Right ventricle myocardium inferior (tissue), 1 donor: ENCODE data around the gene SUN5. TPM values are rescaled to one million over a fixed set of nuclear protein-coding genes. Genes with fewer than 3 reads are reported as not detected.

Experiments used
- ATAC-seq: fragments of 200-7000 bp; cut with Tn5 transposase; one replicate; pipeline ENCODE4 v1.9.1; 2020; ENCODE audit warnings: mild to moderate bottlenecking, moderate library complexity
- DNase-seq: peaks from one replicate; pipeline ENCODE4 v3.0.0; 2021; ENCODE audit errors: missing footprints
- intact Hi-C: fragments of 100-400 bp; cut with DNase I; formaldehyde crosslinking; loops from one replicate; pipeline ENCODE4 v1.11.0; 2022
- total RNA-seq: library from RNA; stranded (reverse); fragmentation: NEBNext Ultra II Directional; extraction: Animal tissue kit (Norgen Biotek cat#: 25700); gene quantifications from one replicate; pipeline ENCODE4 v1.2.1, GENCODE V29; 2021
- donor health status: DM: no; HTN: yes; CAD: no; lungs with severe emphysema.

Gene SUN5
- total RNA-seq, 1 donor from 2014 or later: not detected

DNA sequence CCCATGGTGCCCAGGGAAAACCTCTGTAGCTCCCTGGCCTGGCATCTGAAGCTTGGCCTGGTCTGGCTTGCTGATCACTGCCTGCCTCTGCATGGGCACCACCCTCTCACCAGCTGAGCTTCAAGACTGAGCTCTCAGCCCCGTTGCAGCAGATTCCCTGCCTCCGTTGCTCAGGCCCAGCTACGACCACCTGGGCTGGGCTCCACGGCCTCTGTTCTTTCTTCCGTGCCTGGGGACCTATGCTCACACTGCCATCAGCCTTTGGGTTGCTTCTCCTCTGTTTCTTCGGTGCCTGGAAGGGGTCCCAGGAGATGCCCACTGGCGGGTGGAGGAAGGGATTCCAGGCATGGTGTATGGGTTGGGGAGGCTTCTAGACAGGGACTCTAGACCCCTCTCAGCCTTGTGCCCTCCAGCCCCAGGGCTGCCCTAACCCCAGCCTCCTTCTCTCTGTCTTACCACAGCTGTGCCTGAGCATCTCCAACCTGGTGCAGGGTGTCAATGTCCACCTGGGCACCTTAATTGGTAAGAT lies 12.4 kb upstream of the SUN5 start:
- intact Hi-C loops: no loop called here
- DNase-seq: no peak
- no peak for ATAC-seq

GRCh38 chr20:33015700-33016580 lies 11.7 kb upstream of the SUN5 start:
- DNase-seq: no peak
- no peak for ATAC-seq
- intact Hi-C loops: no loop called here

GRCh38 chr20:33015114-33015484 lies 10.9 kb upstream of the SUN5 start:
- no peak for ATAC-seq
- DNase-seq: no peak
- intact Hi-C loops: no loop called here

DNA sequence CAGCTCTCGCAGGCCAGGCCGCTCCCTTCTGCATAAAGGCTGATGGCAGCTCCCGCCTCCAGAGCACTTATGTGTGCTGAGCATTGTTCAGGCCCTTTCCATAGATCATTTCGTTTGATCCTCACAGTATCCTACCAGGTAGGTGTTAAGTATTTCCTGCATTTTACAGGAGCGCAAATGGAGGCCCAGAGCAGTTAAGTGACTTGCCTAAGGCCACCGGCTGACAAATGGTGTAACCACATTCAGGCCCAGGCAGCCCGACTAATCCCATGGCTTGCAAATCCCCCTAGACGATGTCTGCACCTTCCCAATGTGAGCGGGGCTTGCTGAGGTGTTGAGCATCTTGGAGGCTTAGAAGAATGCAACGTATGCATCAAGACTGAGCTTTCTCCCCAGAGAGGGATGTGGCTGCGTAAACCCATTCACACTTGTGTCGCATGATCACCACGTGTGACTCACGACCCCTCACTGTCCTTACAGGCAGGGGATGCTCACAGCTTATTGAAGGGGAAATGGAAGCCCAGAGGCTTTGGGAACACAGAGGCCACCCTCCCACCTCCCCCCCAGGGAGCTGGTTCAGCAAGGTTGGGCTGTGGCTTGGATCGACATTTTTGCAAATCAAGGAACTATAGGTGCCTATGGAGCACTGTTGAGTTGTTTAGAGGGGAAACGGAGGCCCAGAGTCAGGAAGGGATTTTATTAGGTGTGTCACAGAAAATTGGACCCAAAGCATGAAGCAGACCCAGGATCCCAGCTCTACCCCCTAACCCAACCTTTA lies 10.3 kb upstream of the SUN5 start:
- no peak for ATAC-seq
- intact Hi-C loops: no loop called here
- no peak for DNase-seq

- no peak for DNase-seq
- no peak for ATAC-seq
- intact Hi-C loops: no loop called here
These were observed 9.6 kb upstream of the SUN5 start for GRCh38 chr20:33013701-33014326.

DNA sequence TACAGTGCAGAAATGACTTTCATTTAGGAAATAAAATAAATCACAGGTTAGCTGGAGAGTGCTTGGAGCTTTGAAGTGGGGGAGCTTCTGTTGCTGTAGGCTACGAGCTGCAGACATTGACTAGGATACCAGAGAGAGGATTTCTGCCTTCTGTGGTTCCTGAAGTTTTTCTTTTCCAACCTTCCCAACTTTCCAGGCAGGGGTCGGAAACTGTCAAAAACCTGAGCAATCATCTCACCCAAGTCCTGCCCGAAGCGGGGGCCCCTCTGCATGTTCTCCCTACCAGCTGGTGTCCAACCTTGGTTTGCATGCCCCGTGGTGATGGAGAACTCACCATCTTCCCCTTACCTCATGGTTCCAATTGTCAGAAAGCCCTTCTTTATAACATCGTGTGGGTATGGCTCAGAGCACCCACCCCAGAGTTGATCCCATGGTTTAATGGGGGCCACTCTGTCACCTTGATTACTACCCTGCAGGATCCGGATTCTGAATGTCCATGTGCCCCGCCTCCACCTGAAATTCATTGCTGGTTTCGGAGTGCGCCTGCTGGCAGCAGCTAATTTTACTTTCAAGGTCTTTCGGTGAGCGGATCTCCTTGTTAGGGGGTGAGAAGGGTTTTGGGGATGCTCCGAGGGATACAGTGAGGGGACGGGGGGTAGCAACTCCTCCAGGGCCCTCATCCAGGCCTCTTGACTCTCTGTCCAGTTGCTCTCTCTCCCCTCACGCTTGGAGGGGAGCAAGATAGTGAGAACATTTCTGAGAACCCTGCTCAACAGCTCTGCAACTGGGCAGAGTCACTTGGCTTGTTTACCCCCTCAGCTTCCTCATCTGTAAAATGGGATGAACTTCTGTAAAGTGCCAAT lies 8.3 kb upstream of the SUN5 start:
- intact Hi-C loops: no loop called here
- no peak for ATAC-seq
- no peak for DNase-seq

DNA sequence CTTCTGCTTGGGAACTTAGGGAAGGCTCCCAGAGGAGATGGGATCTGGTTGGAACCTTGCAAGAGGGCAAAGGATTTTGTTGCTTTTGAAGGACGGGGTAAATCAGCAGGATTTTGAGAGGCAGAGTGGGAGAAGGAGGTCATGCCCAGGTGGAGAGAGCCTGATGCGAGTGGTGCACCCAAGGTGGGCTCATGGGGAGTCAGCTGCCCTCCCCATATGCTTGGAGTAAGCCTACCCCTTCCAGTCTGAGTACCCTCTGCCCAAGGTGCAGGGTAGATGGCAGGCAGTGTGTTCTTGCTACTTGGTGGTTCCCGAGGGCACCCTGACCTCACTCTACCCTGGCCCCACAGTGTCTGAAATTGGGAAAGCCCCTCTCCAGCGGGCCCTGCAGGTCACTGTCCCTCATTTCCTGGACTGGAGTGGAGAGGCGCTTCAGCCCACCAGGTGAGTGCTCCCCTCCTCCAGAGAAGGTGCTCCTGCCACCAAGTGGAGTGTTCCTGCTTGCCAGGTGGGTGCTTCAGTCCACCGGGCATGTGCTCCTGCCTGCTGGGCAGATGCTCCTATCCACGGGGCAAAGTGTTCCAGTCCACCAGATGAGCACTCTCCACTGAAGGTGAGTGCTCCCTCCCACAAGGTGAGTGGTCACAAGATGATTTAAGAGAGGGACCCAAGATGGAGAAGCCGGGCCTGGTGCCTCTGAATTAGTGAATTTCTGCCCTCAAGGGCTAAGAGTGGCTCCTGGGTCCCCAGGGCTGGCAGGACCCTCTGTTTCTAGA lies 6.6 kb upstream of the SUN5 start:
- ATAC-seq (no peak), DNase-seq (no peak)
- intact Hi-C loops: no loop called here

GRCh38 chr20:33010133-33010504 lies 5.9 kb upstream of the SUN5 start:
- intact Hi-C loops: no loop called here
- DNase-seq: no peak

GRCh38 chr20:33009214-33010132 lies 5.2 kb upstream of the SUN5 start:
- intact Hi-C loops: no loop called here
- ATAC-seq: no peak

More at GRCh38 chr20:33010133-33010504, 5.9 kb upstream of the SUN5 start:
- no peak for ATAC-seq

DNA sequence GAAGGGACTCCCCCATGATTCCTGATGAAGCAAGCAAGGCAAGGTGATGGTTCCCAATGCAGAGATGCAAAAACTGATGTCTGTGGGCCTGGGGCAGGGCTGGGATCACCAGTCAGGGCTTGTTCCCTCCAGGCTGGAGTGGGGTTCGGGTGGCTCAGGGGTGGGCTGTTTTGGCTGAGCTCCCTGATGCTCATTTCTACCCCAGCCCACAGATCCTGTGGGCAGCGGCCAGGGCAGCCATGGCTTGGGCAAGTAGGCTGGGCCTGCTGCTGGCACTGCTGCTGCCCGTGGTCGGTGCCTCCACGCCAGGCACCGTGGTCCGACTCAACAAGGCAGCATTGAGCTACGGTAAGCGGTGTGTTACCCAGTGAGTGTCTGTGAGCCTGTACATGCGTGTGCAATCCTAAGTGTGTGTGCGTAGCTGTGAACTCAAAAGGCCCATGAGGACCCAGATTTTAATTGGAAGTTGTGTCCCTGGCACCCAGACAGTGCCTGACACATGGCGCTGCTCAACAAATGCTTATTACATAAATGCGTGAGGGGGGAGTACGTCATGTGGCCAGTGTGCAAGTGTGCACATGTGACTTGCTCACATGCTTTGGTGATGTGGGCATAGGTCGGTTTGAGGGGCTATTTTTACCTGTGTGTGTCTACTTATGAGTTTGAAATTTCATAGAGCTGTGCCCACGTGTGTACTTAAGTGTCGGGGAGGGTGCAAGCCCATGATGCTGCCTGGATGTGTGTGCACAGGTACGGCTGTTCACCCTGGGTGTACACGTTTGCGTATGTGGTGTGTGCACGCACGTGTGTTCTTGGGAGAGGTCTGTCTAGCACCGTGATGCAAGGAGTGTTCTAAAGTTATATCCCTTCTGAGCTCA lies 4.3 kb upstream of the SUN5 start:
- intact Hi-C loops: no loop called here
- no peak for ATAC-seq
- DNase-seq: no peak

More at GRCh38 chr20:33009214-33010132, 5.2 kb upstream of the SUN5 start:
- no peak for DNase-seq

DNA sequence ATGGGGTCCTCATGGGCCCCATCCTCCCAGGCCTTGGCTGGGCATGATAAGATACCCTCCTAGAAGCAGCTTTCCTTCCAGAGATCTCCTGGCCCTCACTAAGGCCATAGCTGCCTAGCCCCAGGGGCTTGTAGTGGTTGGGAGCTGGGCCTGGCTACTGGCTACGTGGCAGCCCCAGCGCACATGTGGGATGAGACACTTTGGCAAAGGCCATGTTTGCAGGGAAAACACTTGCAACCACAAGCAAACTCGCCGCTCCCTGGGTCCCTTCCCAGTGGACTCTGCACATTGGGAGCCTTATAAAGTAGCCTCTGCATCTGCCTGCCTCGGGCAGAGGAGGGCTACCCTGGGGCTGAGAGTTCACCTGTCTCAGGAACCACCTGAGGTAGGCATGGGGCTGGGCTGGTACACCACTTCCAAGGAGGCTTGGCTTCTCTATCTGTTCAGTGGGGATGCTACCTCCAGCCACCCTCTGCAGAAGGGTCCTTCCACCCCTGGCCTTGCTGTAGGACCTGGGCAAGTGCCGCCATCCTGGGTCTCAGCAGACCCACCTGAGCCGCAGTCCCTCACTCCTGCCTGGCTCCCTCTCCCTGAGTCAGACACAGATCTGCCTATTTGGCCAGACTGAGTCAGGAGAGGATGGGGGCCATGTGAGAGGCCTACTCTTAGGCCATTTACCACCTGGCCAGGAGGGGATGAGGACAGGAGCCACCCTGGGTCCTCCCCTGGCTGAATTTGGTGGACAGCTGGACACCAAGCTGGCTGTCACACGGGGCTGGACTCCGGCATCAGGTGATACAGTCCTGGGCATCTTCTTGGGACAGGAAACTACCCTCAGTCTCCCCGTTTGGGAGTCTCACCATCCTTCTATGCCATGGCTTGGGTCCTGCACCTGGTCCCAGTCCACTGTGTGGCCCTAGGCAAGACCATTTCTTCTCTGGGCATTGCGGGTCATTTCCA lies 3.4 kb upstream of the SUN5 start, which contains the start of gene BPIFB2:
Gene BPIFB2, plus strand, starts transcription at position 329 of the 960 bp plus-strand sequence. CDS start 871 bp downstream, outside the sequence.
- no peak for ATAC-seq
- no peak for DNase-seq
- intact Hi-C loops: no loop called here

- DNase-seq (no peak), ATAC-seq (no peak)
- intact Hi-C loops: no loop called here
These were observed 2.6 kb upstream of the SUN5 start for GRCh38 chr20:33006776-33007375.

GRCh38 chr20:33005908-33006775 lies 1.9 kb upstream of the SUN5 start:
- DNase-seq (no peak), ATAC-seq (no peak)
- intact Hi-C loops: no loop called here
